ENCODE results near the gene CEND1. TPM values are rescaled to one million over a fixed set of nuclear protein-coding genes. Genes with fewer than 3 reads are reported as not detected.
A peak's percentile ranks its signal among the peaks of the same experiment; 100 is the strongest.

The CEND1 gene
- polyA plus RNA-seq, 1 donor (not counting 4 experiments of a cell fraction or from before 2014, with no cell fraction given) = not detected

- H3K4me1 ChIP-seq (ENCODE audit: control insufficient read depth, extremely low read depth, insufficient read depth, low read length) = peaks cover 19% of the 10 kb centered on the region
- dilution Hi-C loops (cut with MboI; ENCODE audit: extremely low pct_ligation_motif_present, low sequenced_read_pairs) = no loop called here
- no peaks in the 10 kb centered on the region for H3K79me2 ChIP-seq (ENCODE audit: control insufficient read depth, insufficient read depth, low read length)
- H3K27me3 ChIP-seq (ENCODE audit: control insufficient read depth, extremely low read depth, insufficient read depth, low read length) = no peaks in the 10 kb centered on the region
- no peak overlapping the region for H2AFZ ChIP-seq (ENCODE audit: control insufficient read depth, low read length)
- peaks cover 38 to 41% of the 10 kb centered on the region in 2 experiments for H3K36me3 ChIP-seq (ENCODE audit: control insufficient read depth in 2 of 2, extremely low read depth in 1 of 2, insufficient read depth in 2 of 2, low read length in 2 of 2)
- no peaks in the 10 kb centered on the region for H3K9me3 ChIP-seq (ENCODE audit: control insufficient read depth, low read depth, low read length)
- no peak for FAIRE-seq
- H3K9ac ChIP-seq (ENCODE audit: control insufficient read depth, extremely low read depth, insufficient read depth, low read length) = peak overlapping the region; percentile 50
- peaks cover 11% of the 10 kb centered on the region for H4K20me1 ChIP-seq (ENCODE audit: control insufficient read depth, extremely low read depth, insufficient read depth, low read length)
- H3K4me3 ChIP-seq (ENCODE audit: control insufficient read depth in 2 of 3, extremely low read depth in 1 of 3, insufficient read depth in 2 of 3, low read depth in 1 of 3, low read length in 3 of 3) = no peak overlapping the region
- H3K27ac ChIP-seq (ENCODE audit: control insufficient read depth, insufficient read depth, low read length) = peak overlapping the region; percentile 75
- H3K9me1 ChIP-seq (ENCODE audit: control insufficient read depth, extremely low read depth, insufficient read depth, low read length) = peaks cover 3% of the 10 kb centered on the region
- no peak for DNase-seq (ENCODE audit: low read depth, low spot score)
- TF ChIP-seq CTCF (optimal IDR thresholded peaks at IDR 0.05 in 1 of 3, IDR thresholded peaks at IDR 0.05 in 1 of 3, conservative IDR thresholded peaks at IDR 0.05 in 1 of 3; ENCODE audit: extremely low read depth in 1 of 3, insufficient read depth in 2 of 3, low read length in 3 of 3) (no peak), EZH2 (IDR thresholded peaks at IDR 0.05; ENCODE audit: low read length) (no peak)
- H3K4me2 ChIP-seq (ENCODE audit: control insufficient read depth, extremely low read depth, insufficient read depth, low read depth, low read length) = peak overlapping the region; percentile 22
These were observed 26.8 kb downstream of the CEND1 start for GRCh38 chr11:763073-763463.

GRCh38 chr11:762421-763072 is 27.3 kb downstream of the CEND1 start:
- peak overlapping the region; percentile 38 for H3K9ac ChIP-seq (ENCODE audit: control insufficient read depth, extremely low read depth, insufficient read depth, low read length)
- H3K27me3 ChIP-seq (ENCODE audit: control insufficient read depth, extremely low read depth, insufficient read depth, low read length) = no peaks in the 10 kb centered on the region
- peak; percentile 57 for DNase-seq (ENCODE audit: low read depth, low spot score)
- peaks cover 19% of the 10 kb centered on the region for H3K4me1 ChIP-seq (ENCODE audit: control insufficient read depth, extremely low read depth, insufficient read depth, low read length)
- H3K4me2 ChIP-seq (ENCODE audit: control insufficient read depth, extremely low read depth, insufficient read depth, low read depth, low read length) = peak overlapping the region; percentile 11
- no peaks in the 10 kb centered on the region for H3K9me3 ChIP-seq (ENCODE audit: control insufficient read depth, low read depth, low read length)
- dilution Hi-C loops (cut with MboI; ENCODE audit: extremely low pct_ligation_motif_present, low sequenced_read_pairs) = no loop called here
- H3K27ac ChIP-seq (ENCODE audit: control insufficient read depth, insufficient read depth, low read length) = peak overlapping the region; percentile 75
- H3K9me1 ChIP-seq (ENCODE audit: control insufficient read depth, extremely low read depth, insufficient read depth, low read length) = peaks cover 3% of the 10 kb centered on the region
- FAIRE-seq = peak; percentile 69
- H3K36me3 ChIP-seq (ENCODE audit: control insufficient read depth in 2 of 2, extremely low read depth in 1 of 2, insufficient read depth in 2 of 2, low read length in 2 of 2) = peaks cover 39 to 40% of the 10 kb centered on the region in 2 experiments
- peak; percentile 28 to 66 (median 34) for TF ChIP-seq CTCF (optimal IDR thresholded peaks at IDR 0.05 in 1 of 3, IDR thresholded peaks at IDR 0.05 in 1 of 3, conservative IDR thresholded peaks at IDR 0.05 in 1 of 3; ENCODE audit: extremely low read depth in 1 of 3, insufficient read depth in 2 of 3, low read length in 3 of 3)
- TF ChIP-seq EZH2 (IDR thresholded peaks at IDR 0.05; ENCODE audit: low read length) = no peak
- H3K79me2 ChIP-seq (ENCODE audit: control insufficient read depth, insufficient read depth, low read length) = no peaks in the 10 kb centered on the region
- no peak overlapping the region for H3K4me3 ChIP-seq (ENCODE audit: control insufficient read depth in 2 of 3, extremely low read depth in 1 of 3, insufficient read depth in 2 of 3, low read depth in 1 of 3, low read length in 3 of 3)
- no peak overlapping the region for H2AFZ ChIP-seq (ENCODE audit: control insufficient read depth, low read length)
- peaks cover 11% of the 10 kb centered on the region for H4K20me1 ChIP-seq (ENCODE audit: control insufficient read depth, extremely low read depth, insufficient read depth, low read length)

Data from keratinocyte (primary cell).